ENCODE data around the gene JUN. TPM values are rescaled to one million over a fixed set of nuclear protein-coding genes. Genes with fewer than 3 reads are reported as not detected.

JUN gene
- 10 to 100 TPM; 24.2 to 25.9 TPM for total RNA-seq

DNA sequence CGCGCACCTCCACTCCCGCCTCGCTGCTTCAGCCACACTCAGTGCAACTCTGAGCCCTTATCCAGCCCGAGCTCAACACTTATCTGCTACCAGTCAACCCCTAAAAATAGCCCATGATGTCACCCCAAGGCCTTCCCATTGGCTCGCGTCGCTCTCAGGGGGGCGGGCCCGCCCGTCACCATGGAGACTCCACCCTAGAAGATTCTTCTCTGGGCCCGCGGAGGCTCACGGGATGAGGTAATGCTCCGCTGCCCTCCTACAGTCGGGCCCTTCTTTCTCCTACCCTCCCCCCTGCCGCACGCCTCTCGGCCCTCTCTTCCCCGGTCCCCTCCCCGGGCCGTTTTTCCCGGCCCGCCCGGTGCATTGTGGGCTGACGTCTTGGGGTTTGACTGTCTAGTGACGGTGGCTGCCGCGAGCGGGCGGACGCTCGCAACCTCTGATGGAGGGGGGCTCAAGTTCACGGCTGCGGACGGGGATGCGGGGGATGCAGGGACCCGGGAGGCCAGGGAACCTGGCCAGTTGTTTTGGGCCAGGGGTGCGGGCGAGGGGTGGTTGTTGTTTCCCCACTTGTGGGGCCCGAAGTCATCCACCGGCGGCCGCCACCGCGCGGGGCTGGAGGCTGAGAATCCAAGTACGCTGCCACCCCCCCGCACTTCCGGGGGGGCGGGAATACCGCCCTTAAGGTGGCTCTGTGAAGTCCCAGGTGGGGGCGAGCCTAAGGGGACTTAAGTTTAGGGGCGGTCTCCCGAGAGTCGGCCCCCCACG lies at the start of gene JUN:
Gene JUN (minus strand): TSS at position 55 of the 765 bp plus-strand sequence. CDS start 977 bp downstream, outside the sequence.
- Mint-ChIP-seq H3K4me1 (ENCODE audit: low read depth) (peaks cover 16% of the 10 kb centered on the region), H3K9me3 (peaks cover 11% of the 10 kb centered on the region), H3K4me3 (peak within 1 kb of the TSS; percentile 97), H3K27ac (peak within 1 kb of the TSS; percentile 99), H3K36me3 (ENCODE audit: low read depth) (peaks cover 31% of the 10 kb centered on the region), H3K27me3 (ENCODE audit: low read depth) (no peaks in the 10 kb centered on the region)
- CTCF ChIA-PET, result interaction anchor here (0.8 to 1.8 kb wide), 3 partner anchors 47 to 975 kb away, joined by 3 to 6 read pairs (median 4); no protein-coding TSS in a partner anchor
- DNase-seq, result peak; percentile 99
- intact Hi-C loops (cut with micrococcal nuclease), result loop anchor here (1.0 to 5.0 kb wide), 22 partner anchors 29 to 1030 kb away; partner anchors contain the start of genes HOOK1, MYSM1 and OMA1

DNA sequence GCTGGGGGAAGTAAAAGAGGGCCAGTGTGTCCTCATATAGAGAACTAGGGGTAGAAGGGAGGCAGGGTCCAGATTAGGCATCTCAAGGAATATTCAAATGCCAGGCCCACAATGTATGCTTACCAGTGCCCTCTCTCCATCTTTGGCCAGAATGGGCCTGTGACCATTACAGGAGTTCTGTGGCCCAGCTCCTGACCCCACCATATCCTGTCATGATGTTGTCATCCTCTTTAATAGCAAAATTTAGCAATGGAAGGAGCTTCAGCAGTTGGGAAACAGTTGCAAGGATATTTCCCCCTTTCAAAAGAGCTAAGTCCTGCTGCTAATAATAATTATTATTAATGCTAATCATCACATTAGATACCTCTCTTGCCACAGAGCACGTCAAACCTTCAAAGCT lies 49.3 kb upstream of the JUN start:
- intact Hi-C loops (cut with micrococcal nuclease), result no loop called here
- Mint-ChIP-seq H3K27ac (no peak overlapping the region), H3K9me3 (peaks cover 2% of the 10 kb centered on the region), H3K36me3 (ENCODE audit: low read depth) (peaks cover 1% of the 10 kb centered on the region), H3K27me3 (ENCODE audit: low read depth) (no peaks in the 10 kb centered on the region), H3K4me3 (no peak overlapping the region), H3K4me1 (ENCODE audit: low read depth) (no peaks in the 10 kb centered on the region)
- CTCF ChIA-PET, result no interaction called here
- no peak for DNase-seq

DNA sequence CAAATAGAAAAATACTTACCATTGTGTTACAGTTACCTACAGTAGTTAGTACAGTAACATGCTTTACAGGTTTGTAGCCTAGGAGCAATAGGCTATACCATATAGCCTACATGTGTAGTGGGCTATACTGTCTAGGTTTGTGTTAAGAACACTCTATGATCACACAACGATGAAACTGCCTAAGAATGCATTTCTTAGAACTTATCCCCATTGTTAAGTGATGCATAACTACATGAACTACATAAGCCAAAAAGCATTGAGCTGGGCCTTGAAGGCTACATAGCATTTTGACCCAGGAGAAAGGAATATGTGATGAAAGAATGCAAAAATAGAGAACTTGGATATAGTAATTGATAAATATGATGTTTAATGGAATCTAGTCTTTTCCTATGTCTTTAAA lies 46.4 kb upstream of the JUN start:
- no peak overlapping the region for H3K27ac Mint-ChIP-seq
- intact Hi-C loops (cut with micrococcal nuclease), result no loop called here
- CTCF ChIA-PET, result no interaction called here
- H3K9me3 Mint-ChIP-seq, result peaks cover 15% of the 10 kb centered on the region
- H3K4me3 Mint-ChIP-seq, result no peak overlapping the region
- no peaks in the 10 kb centered on the region for H3K27me3 Mint-ChIP-seq (ENCODE audit: low read depth)
- no peaks in the 10 kb centered on the region for H3K4me1 Mint-ChIP-seq (ENCODE audit: low read depth)
- peaks cover 11% of the 10 kb centered on the region for H3K36me3 Mint-ChIP-seq (ENCODE audit: low read depth)
- DNase-seq, result no peak

DNA sequence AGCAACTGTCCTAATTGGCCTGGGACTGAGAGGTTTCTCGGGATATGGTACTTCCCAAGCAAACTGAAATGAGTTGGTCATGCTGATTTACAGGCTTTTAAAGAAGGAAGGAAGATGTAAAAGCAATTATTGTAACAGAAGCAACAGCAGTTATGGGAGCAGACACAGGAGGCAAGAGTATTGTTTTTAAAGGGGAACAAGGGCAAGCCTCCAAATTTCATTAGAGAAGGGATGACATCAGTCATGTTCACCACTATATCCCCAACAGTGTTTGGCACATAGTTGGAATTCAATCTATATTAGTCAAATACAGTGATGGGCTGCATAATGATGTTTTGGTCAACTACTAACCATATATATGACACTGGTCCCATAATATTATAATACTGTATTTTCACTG lies 46.0 kb upstream of the JUN start:
- CTCF ChIA-PET, result no interaction called here
- Mint-ChIP-seq H3K27ac (no peak overlapping the region), H3K36me3 (ENCODE audit: low read depth) (peaks cover 11% of the 10 kb centered on the region), H3K27me3 (ENCODE audit: low read depth) (no peaks in the 10 kb centered on the region), H3K4me3 (no peak overlapping the region), H3K9me3 (peaks cover 15% of the 10 kb centered on the region), H3K4me1 (ENCODE audit: low read depth) (no peaks in the 10 kb centered on the region)
- no peak for DNase-seq
- intact Hi-C loops (cut with micrococcal nuclease), result no loop called here

DNA sequence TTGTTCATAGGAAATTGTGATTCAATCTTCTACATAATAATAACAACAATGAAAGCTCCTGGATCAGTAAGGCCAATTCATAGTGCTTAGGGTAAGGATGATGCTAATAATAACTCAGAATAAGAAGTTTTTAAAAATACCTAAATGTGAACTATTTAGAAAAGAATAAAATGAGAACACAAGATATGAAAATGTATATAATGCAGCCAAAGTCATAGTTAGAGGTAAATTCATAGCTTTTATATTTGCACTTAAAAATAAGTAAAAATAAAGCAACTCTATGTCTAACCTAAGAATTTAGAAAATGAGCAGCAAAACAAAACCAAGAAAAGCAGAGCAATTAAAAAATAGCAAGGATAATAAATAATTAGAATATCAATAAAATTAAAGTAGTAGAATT lies 43.5 kb upstream of the JUN start:
- intact Hi-C loops (cut with micrococcal nuclease), result no loop called here
- Mint-ChIP-seq H3K4me1 (ENCODE audit: low read depth) (no peaks in the 10 kb centered on the region), H3K4me3 (no peak overlapping the region), H3K36me3 (ENCODE audit: low read depth) (peaks cover 11% of the 10 kb centered on the region), H3K27ac (no peak overlapping the region), H3K27me3 (ENCODE audit: low read depth) (no peaks in the 10 kb centered on the region), H3K9me3 (peaks cover 15% of the 10 kb centered on the region)
- DNase-seq, result no peak
- CTCF ChIA-PET, result no interaction called here

DNA sequence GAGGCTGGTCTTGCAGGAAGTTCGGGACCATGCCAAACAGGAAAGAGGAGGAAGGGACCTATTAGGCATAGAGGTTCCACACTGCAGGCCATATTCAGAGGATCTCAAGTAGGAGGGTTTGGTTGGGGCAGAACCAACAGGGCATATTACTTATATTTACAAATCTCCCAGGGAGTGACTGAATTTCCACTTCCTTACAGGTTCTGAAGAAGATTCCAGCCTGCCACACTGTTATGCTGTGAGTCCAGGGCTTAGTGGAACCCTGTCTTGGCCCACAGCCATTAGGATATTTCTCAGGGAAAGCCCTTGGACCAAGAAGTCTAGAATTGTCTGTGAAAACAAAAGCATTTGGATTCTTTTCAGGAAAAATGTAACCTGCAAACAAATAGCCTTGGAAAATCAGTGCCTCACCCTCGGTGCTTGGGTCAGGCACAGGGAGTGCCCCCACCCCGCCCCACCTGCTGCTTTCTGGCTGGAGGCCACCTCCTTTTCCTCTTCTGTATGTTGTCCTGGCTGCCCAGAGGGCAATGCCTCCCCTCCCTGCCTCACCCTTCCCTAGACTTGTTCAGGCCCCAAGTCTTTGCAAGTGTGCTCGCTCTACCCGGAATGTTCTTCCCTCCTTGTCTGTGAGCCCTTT lies 41.0 kb upstream of the JUN start:
- H3K9me3 Mint-ChIP-seq, result peaks cover 15% of the 10 kb centered on the region
- no peak for DNase-seq
- intact Hi-C loops (cut with micrococcal nuclease), result no loop called here
- H3K27ac Mint-ChIP-seq, result no peak overlapping the region
- no peaks in the 10 kb centered on the region for H3K27me3 Mint-ChIP-seq (ENCODE audit: low read depth)
- no peak overlapping the region for H3K4me3 Mint-ChIP-seq
- CTCF ChIA-PET, result interaction anchor here (1.4 kb wide), 1 partner anchor 874 kb away, joined by 6 read pairs; no protein-coding TSS in a partner anchor
- H3K36me3 Mint-ChIP-seq (ENCODE audit: low read depth), result peaks cover 11% of the 10 kb centered on the region
- no peaks in the 10 kb centered on the region for H3K4me1 Mint-ChIP-seq (ENCODE audit: low read depth)

DNA sequence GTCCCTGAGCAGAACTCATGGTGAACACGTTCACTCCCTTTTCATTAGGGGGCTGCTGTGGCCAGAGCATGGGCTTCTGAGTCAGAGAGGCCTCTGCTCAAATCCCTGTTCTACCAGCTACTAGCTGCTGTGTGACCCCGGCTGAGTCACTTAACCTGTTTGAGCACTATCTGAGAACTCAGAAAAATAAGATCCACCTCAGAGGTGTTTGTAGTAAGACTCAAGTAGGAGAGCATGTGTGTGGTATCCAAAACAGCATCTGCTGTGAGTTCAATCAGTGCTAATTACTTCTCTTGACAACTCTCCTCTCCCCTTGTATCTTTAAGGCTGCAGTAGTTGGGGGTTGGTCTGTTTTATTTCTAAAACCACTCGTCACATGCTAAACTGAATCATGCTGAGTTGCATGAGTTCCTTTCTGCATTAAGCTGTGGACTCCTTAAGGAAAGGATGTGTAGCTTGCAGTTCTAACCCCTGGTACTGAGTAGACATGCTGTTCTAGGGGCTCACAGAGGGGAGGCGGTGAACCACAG lies 39.7 kb upstream of the JUN start:
- no peaks in the 10 kb centered on the region for H3K27me3 Mint-ChIP-seq (ENCODE audit: low read depth)
- H3K9me3 Mint-ChIP-seq, result peaks cover 15% of the 10 kb centered on the region
- CTCF ChIA-PET, result no interaction called here
- H3K27ac Mint-ChIP-seq, result no peak overlapping the region
- peaks cover 10% of the 10 kb centered on the region for H3K36me3 Mint-ChIP-seq (ENCODE audit: low read depth)
- no peak overlapping the region for H3K4me3 Mint-ChIP-seq
- intact Hi-C loops (cut with micrococcal nuclease), result no loop called here
- H3K4me1 Mint-ChIP-seq (ENCODE audit: low read depth), result no peaks in the 10 kb centered on the region
- DNase-seq, result no peak

DNA sequence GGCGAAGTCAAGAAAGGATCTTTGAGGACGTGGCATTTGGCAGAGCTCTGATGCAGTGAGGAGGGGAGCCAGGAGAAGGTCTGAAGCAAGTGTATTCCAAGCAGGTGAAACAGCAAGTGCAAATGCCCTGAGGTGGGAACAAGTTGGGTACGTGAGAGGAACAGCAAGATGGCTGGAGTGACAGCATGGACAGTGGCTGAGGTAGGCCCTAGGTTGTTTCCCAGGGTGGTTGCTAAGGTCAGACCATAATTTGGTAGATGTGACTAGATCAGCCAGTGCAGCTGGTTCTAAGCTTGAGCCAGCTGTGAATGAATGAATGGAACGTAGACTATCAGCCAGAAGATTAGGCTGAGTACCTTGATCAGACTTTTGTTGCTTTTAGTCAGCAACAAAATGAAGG lies 37.5 kb upstream of the JUN start:
- peaks cover 2% of the 10 kb centered on the region for H3K9me3 Mint-ChIP-seq
- intact Hi-C loops (cut with micrococcal nuclease), result no loop called here
- peaks cover 2% of the 10 kb centered on the region for H3K36me3 Mint-ChIP-seq (ENCODE audit: low read depth)
- H3K27ac Mint-ChIP-seq, result no peak overlapping the region
- no peak overlapping the region for H3K4me3 Mint-ChIP-seq
- CTCF ChIA-PET, result interaction anchor here (0.7 kb wide), 1 partner anchor 264 kb away, joined by 3 read pairs; no protein-coding TSS in a partner anchor
- no peaks in the 10 kb centered on the region for H3K27me3 Mint-ChIP-seq (ENCODE audit: low read depth)
- peaks cover 4% of the 10 kb centered on the region for H3K4me1 Mint-ChIP-seq (ENCODE audit: low read depth)
- no peak for DNase-seq

DNA sequence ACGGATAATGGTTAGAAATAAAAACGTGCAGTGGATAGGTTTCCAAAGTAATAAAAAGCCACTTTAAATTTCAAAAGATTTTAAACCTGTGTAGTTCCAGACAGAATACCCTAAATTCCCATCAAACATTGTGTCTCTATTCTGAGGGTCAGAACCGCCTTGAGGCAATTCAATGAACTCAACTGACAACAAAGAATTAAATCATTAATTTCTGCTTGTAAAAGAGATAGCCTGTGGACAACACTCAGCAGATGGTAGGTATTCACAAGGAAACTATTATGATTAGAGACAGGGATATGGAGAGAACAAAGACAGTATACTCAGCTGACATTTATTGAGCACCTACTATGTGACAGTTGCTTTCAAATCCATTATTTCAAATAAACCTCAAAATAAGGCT lies 35.1 kb upstream of the JUN start:
- intact Hi-C loops (cut with micrococcal nuclease), result loop anchor here (5.0 kb wide), 1 partner anchor 188 kb away; no protein-coding TSS in a partner anchor
- H3K4me3 Mint-ChIP-seq, result no peak overlapping the region
- H3K4me1 Mint-ChIP-seq (ENCODE audit: low read depth), result peaks cover 14% of the 10 kb centered on the region
- no peaks in the 10 kb centered on the region for H3K36me3 Mint-ChIP-seq (ENCODE audit: low read depth)
- no peak for DNase-seq
- no peaks in the 10 kb centered on the region for H3K9me3 Mint-ChIP-seq
- CTCF ChIA-PET, result interaction anchor here (1.7 kb wide), 1 partner anchor 35 kb away, joined by 3 read pairs; no protein-coding TSS in a partner anchor
- H3K27me3 Mint-ChIP-seq (ENCODE audit: low read depth), result no peaks in the 10 kb centered on the region
- no peak overlapping the region for H3K27ac Mint-ChIP-seq

DNA sequence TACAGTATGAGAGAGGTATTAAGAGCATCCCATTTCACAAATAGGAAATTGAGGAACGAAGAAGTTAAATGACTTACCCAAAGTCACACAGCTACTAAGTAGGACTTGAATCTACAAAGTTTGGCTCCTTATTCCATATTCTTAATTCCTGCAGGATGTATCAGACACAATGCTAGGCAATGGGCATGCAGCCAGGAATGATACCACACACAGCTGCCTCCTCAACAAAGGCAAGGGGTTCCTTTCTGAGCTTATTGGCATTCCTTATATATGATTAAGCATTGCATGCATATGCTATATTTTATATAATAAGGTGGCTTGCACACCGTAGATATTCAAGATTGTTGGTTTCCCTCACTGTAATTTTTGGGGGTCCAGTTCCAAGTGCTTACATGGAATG lies 34.2 kb upstream of the JUN start:
- CTCF ChIA-PET, result interaction anchor here (1.7 kb wide), 1 partner anchor 36 kb away, joined by 3 read pairs; no protein-coding TSS in a partner anchor
- Mint-ChIP-seq H3K36me3 (ENCODE audit: low read depth) (no peaks in the 10 kb centered on the region), H3K4me3 (no peak overlapping the region), H3K9me3 (no peaks in the 10 kb centered on the region), H3K27me3 (ENCODE audit: low read depth) (no peaks in the 10 kb centered on the region), H3K27ac (no peak overlapping the region), H3K4me1 (ENCODE audit: low read depth) (peaks cover 23% of the 10 kb centered on the region)
- intact Hi-C loops (cut with micrococcal nuclease), result loop anchor here (5.0 kb wide), 1 partner anchor 189 kb away; no protein-coding TSS in a partner anchor
- no peak for DNase-seq

DNA sequence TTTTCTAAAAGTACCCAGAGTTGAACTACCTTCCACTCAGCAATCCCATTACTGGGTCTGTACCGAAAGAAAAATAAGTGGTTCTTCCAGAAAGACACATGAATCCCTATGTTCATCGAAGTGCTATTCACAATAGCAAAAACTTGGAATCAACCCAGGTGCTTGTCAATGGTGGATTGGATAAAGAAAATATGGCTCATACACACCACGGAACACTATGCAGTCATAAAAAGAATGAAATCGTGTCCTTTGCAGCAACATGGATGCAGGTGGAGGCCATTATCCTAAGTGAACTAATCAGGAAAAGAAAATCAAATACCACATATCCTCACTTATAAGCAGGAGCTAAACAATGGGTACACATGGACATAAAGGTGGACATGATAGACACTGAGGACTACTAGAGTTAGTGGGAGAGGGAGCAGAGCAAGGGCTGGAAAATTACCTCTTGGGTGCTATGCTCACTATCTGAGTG lies 32.9 kb upstream of the JUN start:
- Mint-ChIP-seq H3K36me3 (ENCODE audit: low read depth) (no peaks in the 10 kb centered on the region), H3K4me3 (peak overlapping the region; percentile 81), H3K9me3 (no peaks in the 10 kb centered on the region), H3K27me3 (ENCODE audit: low read depth) (no peaks in the 10 kb centered on the region), H3K4me1 (ENCODE audit: low read depth) (peaks cover 33% of the 10 kb centered on the region), H3K27ac (peak overlapping the region; percentile 71)
- intact Hi-C loops (cut with micrococcal nuclease), result loop anchor here (1.0 to 5.0 kb wide), 6 partner anchors 32 to 480 kb away; partner anchors contain the start of gene JUN
- CTCF ChIA-PET, result interaction anchor here (0.6 to 1.3 kb wide), 2 partner anchors 35 to 152 kb away, joined by 3 read pairs; no protein-coding TSS in a partner anchor
- DNase-seq, result no peak

DNA sequence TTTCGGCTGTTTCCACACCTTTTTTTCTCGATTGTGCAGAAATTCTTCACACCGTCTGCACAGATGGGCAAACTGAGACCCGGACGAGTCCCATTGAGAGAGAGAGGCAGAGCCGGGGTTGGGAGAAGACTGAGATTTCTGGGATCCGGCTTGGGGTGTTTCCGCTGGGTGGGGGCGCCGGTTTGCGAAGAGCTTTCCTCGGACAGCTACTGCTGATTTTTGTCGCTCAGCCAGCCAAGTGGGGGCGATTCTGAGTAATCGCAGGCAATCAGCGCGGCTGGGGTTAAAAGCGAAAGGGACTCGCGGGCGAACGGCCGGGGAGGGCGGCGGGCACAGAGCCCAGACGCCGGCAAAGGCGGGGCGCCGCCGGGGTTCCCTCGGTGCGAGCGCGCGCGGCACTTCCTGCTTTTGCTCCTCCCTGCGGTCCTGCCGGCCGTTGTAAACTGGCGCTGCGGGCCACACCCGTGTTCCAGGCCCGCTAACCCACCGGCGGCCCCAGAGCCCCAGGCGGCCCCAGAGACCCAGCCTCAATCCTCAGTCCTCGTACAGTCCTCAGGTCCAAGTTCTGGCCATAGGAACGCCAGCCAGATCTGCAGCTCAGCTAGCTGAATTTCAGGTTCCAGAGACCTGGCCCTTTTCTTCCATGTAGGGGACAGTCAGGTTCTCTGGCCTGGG lies 32.4 kb upstream of the JUN start:
- peak overlapping the region; percentile 81 for H3K4me3 Mint-ChIP-seq
- no peaks in the 10 kb centered on the region for H3K9me3 Mint-ChIP-seq
- no peaks in the 10 kb centered on the region for H3K36me3 Mint-ChIP-seq (ENCODE audit: low read depth)
- CTCF ChIA-PET, result interaction anchor here (0.6 to 1.3 kb wide), 2 partner anchors 34 to 153 kb away, joined by 3 read pairs; no protein-coding TSS in a partner anchor
- peaks cover 33% of the 10 kb centered on the region for H3K4me1 Mint-ChIP-seq (ENCODE audit: low read depth)
- intact Hi-C loops (cut with micrococcal nuclease), result loop anchor here (1.0 to 5.0 kb wide), 6 partner anchors 32 to 480 kb away; partner anchors contain the start of gene JUN
- no peaks in the 10 kb centered on the region for H3K27me3 Mint-ChIP-seq (ENCODE audit: low read depth)
- peak; percentile 90 for DNase-seq
- peak overlapping the region; percentile 71 for H3K27ac Mint-ChIP-seq

All from activated naive CD4-positive, alpha-beta T cell treated with anti-CD3 and anti-CD28 coated beads for 36 hours (primary cell).